Activated T-helper 2 cell treated with anti-CD3 and anti-CD28 coated beads, Interferon-gamma antibody, Interleukin-2, Interleukin-4, amounts not matched to agents 10 μg/mL and 5 μg/mL and 100 μg/mL, durations not matched to agents 14 hours and 24 hours and 36 hours (primary cell): ENCODE results near the gene RPL10. TPM values are rescaled to one million over a fixed set of nuclear protein-coding genes. Genes with fewer than 3 reads are reported as not detected.

Source experiments
- DNase-seq: peaks from one replicate; pipeline ENCODE4 v3.0.0; 2021; ENCODE audit warnings: low spot score
- H3K27ac Mint-ChIP-seq: one replicate; pipeline ENCODE4 v1.8.0; 2021; ENCODE audit warnings: mixed read lengths
- H3K27me3 Mint-ChIP-seq: one replicate; pipeline ENCODE4 v1.8.0; 2021; ENCODE audit warnings: low read depth, mixed read lengths
- H3K36me3 Mint-ChIP-seq: one replicate; pipeline ENCODE4 v1.8.0; 2021; ENCODE audit warnings: low read depth, mixed read lengths
- H3K4me1 Mint-ChIP-seq: one replicate; pipeline ENCODE4 v1.8.0; 2021; ENCODE audit warnings: low read depth, mixed read lengths
- H3K4me3 Mint-ChIP-seq: one replicate; pipeline ENCODE4 v1.8.0; 2021; ENCODE audit warnings: low read depth, mild to moderate bottlenecking, moderate library complexity, mixed read lengths
- H3K9me3 Mint-ChIP-seq: one replicate; pipeline ENCODE4 v1.8.0; 2021; ENCODE audit warnings: mixed read lengths
- intact Hi-C: fragments of 100-400 bp; cut with micrococcal nuclease; formaldehyde crosslinking; loops from one replicate; pipeline ENCODE4 v1.15.1; 2023
- total RNA-seq: library from RNA; stranded (reverse); gene quantifications from 2 replicates; pipeline ENCODE4 v1.2.3, GENCODE V29; 2022

The RPL10 gene
- total RNA-seq, 1 donor from 2014 or later, result 2,692 TPM

DNA sequence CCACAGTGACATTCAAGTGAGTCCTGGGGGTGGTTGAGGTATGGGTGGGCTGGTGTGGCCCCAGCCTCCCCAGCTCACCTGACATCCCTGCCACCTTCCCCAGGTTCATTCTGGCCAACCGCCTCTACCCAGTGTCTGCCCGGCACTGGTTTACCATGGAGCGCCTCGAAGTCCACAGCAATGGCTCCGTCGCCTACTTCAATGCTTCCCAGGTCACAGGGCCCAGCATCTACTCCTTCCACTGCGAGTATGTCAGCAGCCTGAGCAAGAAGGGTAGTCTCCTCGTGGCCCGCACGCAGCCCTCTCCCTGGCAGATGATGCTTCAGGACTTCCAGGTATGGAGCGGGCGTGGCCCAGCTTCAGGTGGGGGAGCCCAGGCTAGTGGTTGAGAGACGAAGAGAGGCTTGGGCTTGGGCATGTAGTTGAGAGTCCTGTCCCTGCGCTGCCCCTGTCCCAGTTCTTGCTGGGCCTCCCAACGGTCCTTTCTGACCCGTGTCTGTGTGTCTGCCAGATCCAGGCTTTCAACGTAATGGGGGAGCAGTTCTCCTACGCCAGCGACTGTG lies 37.1 kb downstream of the RPL10 start:
- H3K27ac Mint-ChIP-seq, result no peak overlapping the region
- intact Hi-C loops, result loop anchor here (5.0 kb wide), 1 partner anchor 38 kb away; the partner anchor contains the start of gene RPL10
- DNase-seq, result no peak
- no peaks in the 10 kb centered on the region for H3K27me3 Mint-ChIP-seq
- no peak overlapping the region for H3K4me3 Mint-ChIP-seq
- H3K36me3 Mint-ChIP-seq, result peaks cover 40% of the 10 kb centered on the region
- no peaks in the 10 kb centered on the region for H3K9me3 Mint-ChIP-seq
- peaks cover 16% of the 10 kb centered on the region for H3K4me1 Mint-ChIP-seq

DNA sequence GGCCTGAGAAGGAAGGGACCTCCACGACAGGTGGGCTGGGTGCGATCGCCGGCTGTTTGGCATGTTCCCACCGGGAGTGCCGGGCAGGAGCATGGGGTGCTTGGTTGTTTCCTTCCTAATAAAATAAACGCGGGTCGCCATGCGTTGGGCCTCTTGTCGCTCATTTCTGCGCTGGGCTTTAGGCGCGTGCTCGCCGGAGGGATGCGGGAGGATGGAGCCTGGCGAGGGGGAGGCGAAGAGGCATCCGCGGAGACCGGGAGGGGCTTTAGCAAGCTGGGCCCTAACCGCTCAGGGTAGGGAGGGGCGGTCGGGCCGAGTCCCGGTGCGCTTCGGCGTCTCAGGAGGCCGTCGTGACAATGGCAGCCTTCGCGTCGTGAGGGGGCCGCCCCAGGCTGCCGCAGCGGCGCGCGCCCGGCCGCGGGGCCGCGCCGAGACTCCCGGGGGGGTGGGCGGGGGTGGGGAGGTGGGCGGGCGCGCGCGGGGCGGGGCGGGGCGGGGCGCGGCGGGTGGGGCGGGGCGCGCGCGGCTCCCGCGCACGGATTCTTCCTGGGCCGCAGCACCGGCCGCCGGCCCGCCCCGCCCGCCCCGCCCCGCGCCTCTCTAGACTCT lies 38.3 kb downstream of the RPL10 start:
- no peaks in the 10 kb centered on the region for H3K27me3 Mint-ChIP-seq
- no peaks in the 10 kb centered on the region for H3K9me3 Mint-ChIP-seq
- H3K27ac Mint-ChIP-seq, result peak overlapping the region; percentile 78
- H3K4me1 Mint-ChIP-seq, result peaks cover 9% of the 10 kb centered on the region
- peak overlapping the region; percentile 72 for H3K4me3 Mint-ChIP-seq
- peak; percentile 47 for DNase-seq
- intact Hi-C loops, result loop anchor here (5.0 kb wide), 1 partner anchor 39 kb away; the partner anchor contains the start of gene RPL10
- peaks cover 34% of the 10 kb centered on the region for H3K36me3 Mint-ChIP-seq

DNA sequence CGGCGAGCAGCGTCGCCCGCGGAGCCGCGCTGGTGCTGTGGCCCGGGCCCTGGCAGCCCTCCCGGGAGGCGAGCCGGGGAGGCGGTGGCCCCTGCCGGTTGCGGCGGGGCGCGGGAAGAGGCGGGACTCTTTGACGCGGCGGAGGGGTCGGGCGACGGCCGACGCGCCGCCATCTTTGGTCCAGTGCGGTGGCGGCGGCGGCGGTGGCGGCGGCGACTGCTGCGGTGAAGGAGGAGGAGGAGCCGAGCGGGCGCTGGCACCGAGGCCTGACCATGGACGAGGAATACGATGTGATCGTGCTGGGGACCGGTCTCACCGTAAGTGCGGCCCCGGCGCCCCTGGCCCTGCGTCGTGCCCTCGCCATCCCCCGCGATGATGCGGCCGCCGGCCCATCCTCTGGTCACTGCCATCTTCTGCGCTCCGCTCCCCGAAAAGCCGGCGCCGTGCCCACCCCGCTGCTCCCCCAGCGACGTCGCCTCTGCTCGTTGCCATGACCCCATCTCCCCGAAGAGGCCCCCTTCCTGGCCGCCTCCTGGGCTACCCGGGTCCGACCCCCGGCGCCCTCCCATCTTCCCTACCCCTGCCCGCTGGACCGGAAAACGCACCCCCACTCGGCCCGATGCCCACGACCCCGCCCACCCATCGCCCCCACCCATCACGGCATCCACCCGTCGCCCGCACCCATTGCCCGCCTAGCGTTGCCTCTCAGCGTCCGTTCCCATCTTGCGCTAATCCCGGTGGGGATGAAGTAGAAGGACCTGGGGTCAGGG lies 39.0 kb downstream of the RPL10 start, which contains the start of gene GDI1:
Gene GDI1, plus strand, starts transcription at position 172 of the 770 bp plus-strand sequence. Its CDS starts 101 bp downstream, at position 273.
- H3K27ac Mint-ChIP-seq, result peak within 1 kb of the TSS; percentile 78

DNA sequence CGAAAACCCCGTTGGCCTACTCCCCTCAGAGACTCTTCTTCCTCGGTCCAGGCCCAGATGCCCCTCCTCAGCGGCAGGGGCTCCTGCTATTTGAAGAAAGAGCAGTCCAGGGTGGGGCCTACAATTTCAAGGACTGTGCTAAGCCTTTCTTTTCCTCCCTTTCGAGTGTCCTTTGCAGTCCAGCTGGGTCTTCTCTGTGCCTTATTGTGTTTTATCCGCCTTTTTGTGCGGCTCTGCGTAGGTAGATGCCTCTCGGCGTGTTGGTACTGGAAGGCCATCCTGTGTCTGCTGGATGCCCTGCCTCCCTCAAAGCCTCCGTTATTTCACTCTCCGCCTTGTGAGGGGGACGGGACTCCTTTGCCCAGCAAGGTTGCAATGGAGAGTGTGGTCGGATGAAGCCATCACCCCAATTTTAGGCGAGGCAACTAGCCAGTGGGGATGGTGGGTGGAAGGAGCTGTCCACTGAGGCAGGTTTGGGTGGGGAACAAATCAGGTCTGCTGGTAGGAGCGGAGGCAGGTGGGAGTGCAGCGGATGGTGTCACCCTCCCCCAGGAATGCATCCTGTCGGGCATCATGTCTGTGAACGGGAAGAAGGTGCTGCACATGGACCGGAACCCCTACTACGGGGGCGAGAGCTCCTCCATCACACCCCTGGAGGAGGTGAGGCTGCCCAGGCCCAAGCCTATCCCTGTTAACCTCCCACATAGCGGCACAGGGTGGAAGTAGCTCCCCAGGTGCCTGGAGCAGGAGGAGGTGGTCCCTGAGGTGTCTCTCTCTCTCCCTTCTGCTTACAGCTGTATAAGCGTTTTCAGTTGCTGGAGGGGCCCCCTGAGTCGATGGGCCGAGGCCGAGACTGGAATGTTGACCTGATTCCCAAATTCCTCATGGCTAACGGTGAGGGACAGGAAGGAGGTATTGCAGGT lies 40.1 kb downstream of the RPL10 start:
- H3K27ac Mint-ChIP-seq, result peak overlapping the region; percentile 65
- H3K36me3 Mint-ChIP-seq, result peaks cover 36% of the 10 kb centered on the region
- H3K4me3 Mint-ChIP-seq, result peak overlapping the region; percentile 85
- peaks cover 8% of the 10 kb centered on the region for H3K4me1 Mint-ChIP-seq
- no peak for DNase-seq
- no peaks in the 10 kb centered on the region for H3K9me3 Mint-ChIP-seq
- no peaks in the 10 kb centered on the region for H3K27me3 Mint-ChIP-seq
- intact Hi-C loops, result loop anchor here (5.0 kb wide), 1 partner anchor 41 kb away; the partner anchor contains the start of gene RPL10

More for the DNA sequence above, 39.0 kb downstream of the RPL10 start, which contains the start of gene GDI1:
- Mint-ChIP-seq H3K4me3 (peak within 1 kb of the TSS; percentile 85), H3K27me3 (no peaks in the 10 kb centered on the region), H3K36me3 (peaks cover 37% of the 10 kb centered on the region), H3K4me1 (peaks cover 8% of the 10 kb centered on the region), H3K9me3 (no peaks in the 10 kb centered on the region)
- peak; percentile 58 for DNase-seq
- intact Hi-C loops, result loop anchor here (5.0 kb wide), 1 partner anchor 40 kb away; the partner anchor contains the start of gene RPL10

DNA sequence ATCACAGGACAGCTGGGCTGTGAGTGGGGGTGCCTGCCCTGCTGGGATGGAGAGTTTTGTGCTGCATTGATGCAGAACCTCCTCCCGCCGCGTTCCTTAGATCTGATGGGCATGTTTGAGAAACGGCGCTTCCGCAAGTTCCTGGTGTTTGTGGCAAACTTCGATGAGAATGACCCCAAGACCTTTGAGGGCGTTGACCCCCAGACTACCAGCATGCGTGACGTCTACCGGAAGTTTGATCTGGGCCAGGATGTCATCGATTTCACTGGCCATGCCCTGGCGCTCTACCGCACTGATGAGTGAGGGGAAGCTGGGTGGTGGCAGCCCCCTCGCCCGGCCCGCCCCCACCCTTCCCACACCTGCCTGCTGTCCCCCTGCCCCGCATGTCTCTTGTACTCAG lies 41.7 kb downstream of the RPL10 start:
- Mint-ChIP-seq H3K9me3 (no peaks in the 10 kb centered on the region), H3K36me3 (peaks cover 33% of the 10 kb centered on the region), H3K27ac (no peak overlapping the region), H3K4me1 (peaks cover 12% of the 10 kb centered on the region), H3K4me3 (no peak overlapping the region), H3K27me3 (no peaks in the 10 kb centered on the region)
- no peak for DNase-seq
- intact Hi-C loops, result loop anchor here (5.0 kb wide), 2 partner anchors 37 to 43 kb away; partner anchors contain the start of genes LAGE3 and RPL10

DNA sequence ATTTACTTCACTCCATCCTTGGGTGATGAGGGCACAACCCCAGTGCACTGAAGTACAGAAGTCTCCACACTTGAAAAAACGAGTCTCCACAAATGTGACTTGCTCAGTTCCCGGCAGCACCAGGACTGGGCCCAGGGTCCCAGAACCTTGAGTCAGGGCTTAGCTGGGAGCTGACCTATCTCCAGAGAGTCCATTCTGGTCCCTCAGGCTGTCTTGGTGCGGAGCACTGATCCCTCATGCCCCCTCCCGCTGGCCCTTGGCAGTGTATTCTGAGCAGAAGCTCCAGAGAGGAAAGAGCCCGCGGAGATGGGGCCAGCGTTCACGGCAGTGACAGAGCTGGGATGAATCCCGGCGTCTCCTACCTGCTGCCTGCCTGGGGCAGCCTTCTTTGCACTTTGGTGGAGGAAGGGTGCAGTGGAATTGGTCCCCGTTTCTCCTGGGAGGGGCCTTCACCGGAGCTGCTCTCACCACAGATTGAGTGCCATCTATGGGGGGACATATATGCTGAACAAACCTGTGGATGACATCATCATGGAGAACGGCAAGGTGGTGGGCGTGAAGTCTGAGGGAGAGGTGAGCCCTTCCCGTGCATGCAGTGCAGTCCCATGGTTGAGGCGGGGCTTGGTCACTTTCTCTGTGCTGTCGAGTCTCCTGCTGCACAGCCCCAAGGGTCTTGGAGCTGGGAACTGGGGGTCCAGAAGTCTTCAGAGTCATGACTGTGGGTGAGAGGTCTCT lies 42.6 kb downstream of the RPL10 start:
- Mint-ChIP-seq H3K27ac (no peak overlapping the region), H3K9me3 (no peaks in the 10 kb centered on the region)
- DNase-seq, result no peak

DNA sequence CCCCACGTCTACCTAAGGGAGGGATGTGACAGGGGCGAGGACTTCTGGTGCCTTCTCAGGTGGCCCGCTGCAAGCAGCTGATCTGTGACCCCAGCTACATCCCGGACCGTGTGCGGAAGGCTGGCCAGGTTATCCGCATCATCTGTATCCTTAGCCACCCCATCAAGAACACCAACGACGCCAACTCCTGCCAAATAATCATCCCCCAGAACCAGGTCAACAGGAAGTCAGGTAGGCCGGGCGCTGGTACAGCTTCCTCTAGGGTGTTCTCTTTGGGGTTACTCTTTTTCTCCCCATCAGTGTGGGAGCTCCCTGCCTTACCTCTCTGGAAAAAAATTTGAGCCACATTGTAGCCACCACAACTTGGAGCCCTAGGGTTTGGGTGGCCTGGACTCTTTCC lies 43.4 kb downstream of the RPL10 start:
- Mint-ChIP-seq H3K36me3 (peaks cover 26% of the 10 kb centered on the region), H3K4me1 (peaks cover 8% of the 10 kb centered on the region), H3K27ac (no peak overlapping the region), H3K27me3 (no peaks in the 10 kb centered on the region), H3K9me3 (no peaks in the 10 kb centered on the region), H3K4me3 (no peak overlapping the region)
- no peak for DNase-seq
- intact Hi-C loops, result loop anchor here (5.0 kb wide), 1 partner anchor 36 kb away; the partner anchor contains the start of gene LAGE3

More for the DNA sequence above, 42.6 kb downstream of the RPL10 start:
- intact Hi-C loops, result loop anchor here (5.0 kb wide), 1 partner anchor 37 kb away; the partner anchor contains the start of gene LAGE3
- Mint-ChIP-seq H3K4me1 (peaks cover 12% of the 10 kb centered on the region), H3K4me3 (no peak overlapping the region), H3K27me3 (no peaks in the 10 kb centered on the region), H3K36me3 (peaks cover 26% of the 10 kb centered on the region)

DNA sequence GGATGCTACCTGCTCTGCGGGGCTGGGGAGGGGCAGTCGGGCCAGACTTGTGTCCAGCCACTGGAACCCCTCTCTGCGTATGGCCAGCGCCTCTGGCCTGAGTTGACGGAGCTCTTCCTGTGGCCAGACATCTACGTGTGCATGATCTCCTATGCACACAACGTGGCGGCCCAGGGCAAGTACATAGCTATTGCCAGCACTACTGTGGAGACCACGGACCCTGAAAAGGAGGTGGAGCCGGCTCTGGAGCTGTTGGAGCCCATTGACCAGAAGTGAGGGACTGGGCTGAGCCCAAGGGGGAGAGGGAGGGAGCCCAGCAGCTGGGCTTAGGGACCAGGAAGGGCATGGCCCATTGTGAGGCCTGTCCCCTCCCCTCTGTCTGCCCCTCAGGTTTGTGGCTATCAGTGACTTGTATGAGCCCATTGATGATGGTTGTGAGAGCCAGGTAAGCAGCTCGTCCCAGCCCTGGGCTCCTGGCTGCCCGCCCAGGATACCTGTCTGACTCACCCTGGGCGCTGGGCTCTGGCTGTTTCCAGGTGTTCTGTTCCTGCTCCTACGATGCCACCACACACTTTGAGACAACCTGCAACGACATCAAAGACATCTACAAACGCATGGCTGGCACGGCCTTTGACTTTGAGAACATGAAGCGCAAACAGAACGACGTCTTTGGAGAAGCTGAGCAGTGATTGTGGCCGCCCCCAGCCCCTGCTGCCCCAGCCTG lies 44.0 kb downstream of the RPL10 start:
- DNase-seq, result no peak
- H3K27me3 Mint-ChIP-seq, result no peaks in the 10 kb centered on the region
- no peaks in the 10 kb centered on the region for H3K9me3 Mint-ChIP-seq
- H3K4me1 Mint-ChIP-seq, result peaks cover 8% of the 10 kb centered on the region
- no peak overlapping the region for H3K4me3 Mint-ChIP-seq
- peaks cover 31% of the 10 kb centered on the region for H3K36me3 Mint-ChIP-seq
- H3K27ac Mint-ChIP-seq, result no peak overlapping the region
- intact Hi-C loops, result loop anchor here (5.0 kb wide), 1 partner anchor 35 kb away; the partner anchor contains the start of gene LAGE3

DNA sequence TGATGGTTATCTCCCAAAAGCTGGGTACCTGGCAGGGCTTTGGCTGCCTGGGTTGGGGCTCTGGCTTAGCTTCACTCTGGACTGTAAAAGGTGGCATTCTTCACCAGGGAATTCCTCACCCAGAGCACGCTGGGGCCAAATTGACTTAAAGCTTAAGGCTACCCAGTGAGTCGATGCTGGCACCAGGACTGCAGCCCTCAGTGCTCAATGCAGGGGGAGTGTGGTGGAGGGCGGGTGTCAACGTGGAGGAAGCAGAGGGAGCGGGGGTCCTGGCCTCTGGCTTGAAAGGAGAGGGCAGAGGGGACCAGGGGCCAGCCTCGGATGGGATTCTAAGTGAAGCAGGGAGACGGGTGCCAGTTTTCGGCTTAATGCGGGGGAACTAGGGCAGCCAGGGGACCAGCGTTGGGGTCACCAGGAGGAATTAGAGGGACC lies 45.3 kb downstream of the RPL10 start:
- intact Hi-C loops, result loop anchor here (5.0 kb wide), 1 partner anchor 34 kb away; the partner anchor contains the start of gene LAGE3
- H3K36me3 Mint-ChIP-seq, result peaks cover 30% of the 10 kb centered on the region
- no peaks in the 10 kb centered on the region for H3K27me3 Mint-ChIP-seq
- peak overlapping the region; percentile 50 for H3K27ac Mint-ChIP-seq
- peak overlapping the region; percentile 75 for H3K4me3 Mint-ChIP-seq
- DNase-seq, result no peak
- peaks cover 3% of the 10 kb centered on the region for H3K4me1 Mint-ChIP-seq
- H3K9me3 Mint-ChIP-seq, result no peaks in the 10 kb centered on the region

DNA sequence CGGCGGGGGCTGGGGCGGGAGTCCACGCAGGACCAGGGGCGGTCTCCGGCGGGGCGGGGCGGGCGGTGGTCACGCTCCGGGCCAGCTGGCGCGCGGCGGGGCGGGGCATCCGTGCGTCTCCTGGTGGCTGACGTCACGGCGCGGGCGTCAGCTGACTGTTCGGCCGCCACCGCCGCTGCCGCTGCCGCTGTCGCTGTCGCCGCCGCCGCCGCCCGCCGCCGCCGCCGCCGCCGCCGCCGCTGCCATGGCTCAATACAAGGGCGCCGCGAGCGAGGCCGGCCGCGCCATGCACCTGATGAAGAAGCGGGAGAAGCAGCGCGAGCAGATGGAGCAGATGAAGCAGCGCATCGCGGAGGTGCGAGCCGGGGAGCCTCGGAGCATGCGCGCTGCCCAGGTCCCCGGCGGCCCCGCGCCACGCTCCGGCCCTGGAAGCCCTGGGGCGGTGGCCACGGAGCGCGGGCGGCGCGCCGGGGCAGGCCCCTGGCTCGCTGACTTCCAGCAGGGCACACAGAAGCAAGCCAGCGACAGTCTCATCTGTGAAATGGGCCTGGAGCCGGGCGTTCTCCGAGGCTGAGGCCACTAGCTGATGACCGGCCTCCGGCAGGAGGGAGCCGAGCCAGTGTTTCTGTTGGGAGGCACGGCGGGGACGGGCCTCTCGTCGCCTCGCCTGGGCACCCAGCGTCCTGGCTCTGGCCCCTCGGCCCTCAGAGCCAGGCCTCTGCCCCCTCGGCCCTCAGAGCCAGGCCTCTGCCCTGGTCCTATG lies 46.0 kb downstream of the RPL10 start, which contains the start of gene FAM50A:
Gene FAM50A, plus strand, starts transcription at position 150 of the 763 bp plus-strand sequence. Its CDS starts 95 bp downstream, at position 245.
- H3K4me3 Mint-ChIP-seq, result peak within 1 kb of the TSS; percentile 75

More for the DNA sequence above, 46.0 kb downstream of the RPL10 start, which contains the start of gene FAM50A:
- intact Hi-C loops, result loop anchor here (5.0 kb wide), 1 partner anchor 33 kb away; the partner anchor contains the start of gene LAGE3
- Mint-ChIP-seq H3K27ac (peak within 1 kb of the TSS; percentile 50), H3K9me3 (no peaks in the 10 kb centered on the region), H3K4me1 (peaks cover 3% of the 10 kb centered on the region), H3K27me3 (no peaks in the 10 kb centered on the region), H3K36me3 (peaks cover 27% of the 10 kb centered on the region)
- peak; percentile 64 for DNase-seq
